Neutrophil (primary cell): ENCODE data around the gene PRDM16.

Source experiments
- H3K27ac ChIP-seq: fragments of 200-600 bp; sonication (generic); 2 replicates; pipeline ENCODE4 v1.5.1; 2016; ENCODE audit warnings: mild to moderate bottlenecking, moderate library complexity
- H3K27me3 ChIP-seq: fragments of 200-600 bp; sonication (generic); 2 replicates; pipeline ENCODE4 v1.6.0; 2016; ENCODE audit warnings: mild to moderate bottlenecking
- H3K36me3 ChIP-seq: fragments of 200-600 bp; sonication (generic); 2 replicates; pipeline ENCODE4 v1.5.1; 2017
- H3K4me1 ChIP-seq, 2 experiments: fragments of 200-600 bp in 1 of 2; sonication (generic) in 1 of 2; 1 replicate in 1 of 2; 2 replicates in 1 of 2; pipeline versions ENCODE4 v1.5.1 to v1.6.1; 2013 to 2016; ENCODE audit warnings: low read depth in 1 of 2, low read length in 1 of 2, mild to moderate bottlenecking in 1 of 2, moderate library complexity in 1 of 2; ENCODE audit not compliant: control insufficient read depth in 1 of 2, insufficient read depth in 1 of 2
- H3K4me3 ChIP-seq, 2 experiments: fragments of 200-600 bp in 1 of 2; sonication (generic) in 1 of 2; 1 replicate in 1 of 2; 2 replicates in 1 of 2; pipeline ENCODE4 v1.5.1; 2013 to 2016; ENCODE audit warnings: low read depth in 1 of 2, low read length in 1 of 2, mild to moderate bottlenecking in 1 of 2, moderate library complexity in 1 of 2
- H3K9me3 ChIP-seq: fragments of 200-600 bp; sonication (generic); 2 replicates; pipeline ENCODE4 v1.5.1; 2016
- TF ChIP-seq, protein P1 (sequence below): fragments of 200-600 bp; sonication (generic); IDR thresholded peaks from 2 replicates; pipeline ENCODE4 v1.5.1; 2016; ENCODE audit warnings: antibody characterized with exemption

The PRDM16 gene

DNA sequence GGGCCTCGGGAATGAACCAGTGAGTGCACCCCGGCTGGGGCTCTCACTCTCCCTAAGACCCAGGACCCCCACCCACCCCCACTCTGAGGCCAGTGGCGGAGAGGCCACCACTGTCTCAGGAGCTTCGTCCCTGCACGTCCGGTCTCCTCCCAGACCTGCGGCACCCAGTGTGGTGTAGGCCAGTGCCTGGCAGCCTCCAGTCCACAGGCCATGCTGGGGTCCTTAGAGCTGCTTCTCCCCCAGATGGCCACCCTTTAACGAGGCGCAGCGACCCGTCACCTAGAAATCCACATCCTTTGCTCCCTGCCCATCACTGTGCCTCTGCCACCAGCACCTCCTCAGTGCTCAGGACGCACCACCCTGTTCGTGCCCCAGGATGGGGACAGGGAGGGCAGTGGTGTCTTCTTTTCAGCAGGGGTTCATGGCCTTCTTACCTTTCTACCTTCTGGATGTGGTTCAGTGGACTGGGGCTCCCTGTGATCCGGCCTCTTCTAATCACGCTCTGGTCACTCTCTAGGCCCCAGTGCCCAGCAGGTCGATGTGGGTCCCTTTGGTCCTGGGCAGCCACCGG lies 253.5 kb downstream of the PRDM16 start:
- H3K27ac ChIP-seq: no peak overlapping the region
- peaks cover 29% of the 10 kb centered on the region for H3K27me3 ChIP-seq
- H3K9me3 ChIP-seq: no peaks in the 10 kb centered on the region
- H3K36me3 ChIP-seq: no peaks in the 10 kb centered on the region
- H3K4me1 ChIP-seq: no peaks in the 10 kb centered on the region
- TF ChIP-seq, protein P1, sequence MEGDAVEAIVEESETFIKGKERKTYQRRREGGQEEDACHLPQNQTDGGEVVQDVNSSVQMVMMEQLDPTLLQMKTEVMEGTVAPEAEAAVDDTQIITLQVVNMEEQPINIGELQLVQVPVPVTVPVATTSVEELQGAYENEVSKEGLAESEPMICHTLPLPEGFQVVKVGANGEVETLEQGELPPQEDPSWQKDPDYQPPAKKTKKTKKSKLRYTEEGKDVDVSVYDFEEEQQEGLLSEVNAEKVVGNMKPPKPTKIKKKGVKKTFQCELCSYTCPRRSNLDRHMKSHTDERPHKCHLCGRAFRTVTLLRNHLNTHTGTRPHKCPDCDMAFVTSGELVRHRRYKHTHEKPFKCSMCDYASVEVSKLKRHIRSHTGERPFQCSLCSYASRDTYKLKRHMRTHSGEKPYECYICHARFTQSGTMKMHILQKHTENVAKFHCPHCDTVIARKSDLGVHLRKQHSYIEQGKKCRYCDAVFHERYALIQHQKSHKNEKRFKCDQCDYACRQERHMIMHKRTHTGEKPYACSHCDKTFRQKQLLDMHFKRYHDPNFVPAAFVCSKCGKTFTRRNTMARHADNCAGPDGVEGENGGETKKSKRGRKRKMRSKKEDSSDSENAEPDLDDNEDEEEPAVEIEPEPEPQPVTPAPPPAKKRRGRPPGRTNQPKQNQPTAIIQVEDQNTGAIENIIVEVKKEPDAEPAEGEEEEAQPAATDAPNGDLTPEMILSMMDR: no peak
- H3K4me3 ChIP-seq: no peak overlapping the region

DNA sequence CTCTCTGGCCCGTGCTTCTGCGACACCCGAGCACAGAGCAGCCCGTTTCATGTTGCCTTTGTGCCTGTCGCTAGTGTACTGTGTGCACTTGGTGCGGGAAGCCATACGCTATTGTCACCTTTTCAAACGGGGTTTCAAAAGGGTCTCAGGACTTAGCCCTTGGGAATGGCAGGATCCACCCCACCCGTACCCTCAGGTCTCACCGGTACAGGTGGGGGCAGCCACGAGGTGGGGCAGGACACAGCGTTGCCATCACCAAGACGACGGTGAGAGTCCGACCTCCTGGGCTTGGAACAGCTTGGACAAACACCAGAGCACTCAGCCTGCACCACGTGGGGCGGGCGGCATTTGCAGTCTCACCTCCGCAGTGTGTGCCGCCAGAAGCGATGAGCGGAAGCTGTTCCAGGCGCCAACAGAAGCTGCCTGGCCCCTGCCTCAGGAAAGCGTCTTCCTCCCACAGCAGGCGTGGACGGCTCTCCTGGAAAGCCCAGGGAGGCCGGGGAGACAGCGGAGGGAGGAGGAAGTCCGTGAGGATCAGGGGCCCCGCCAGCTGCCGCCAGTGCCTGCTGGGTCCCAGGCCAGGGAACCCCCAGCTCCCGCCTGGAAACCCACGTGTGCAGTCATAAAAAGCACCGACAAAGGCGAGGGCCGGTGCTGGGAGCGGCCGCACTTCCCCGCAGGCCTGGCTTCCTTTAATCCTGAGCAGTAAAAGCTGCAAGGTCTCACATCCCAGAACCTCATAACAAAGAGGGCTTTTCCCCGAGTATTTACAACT lies 254.2 kb downstream of the PRDM16 start:
- H3K27me3 ChIP-seq: peaks cover 29% of the 10 kb centered on the region
- no peaks in the 10 kb centered on the region for H3K36me3 ChIP-seq
- no peaks in the 10 kb centered on the region for H3K4me1 ChIP-seq
- no peak overlapping the region for H3K27ac ChIP-seq
- no peak overlapping the region for H3K4me3 ChIP-seq
- no peaks in the 10 kb centered on the region for H3K9me3 ChIP-seq
- TF ChIP-seq, protein P1: no peak

DNA sequence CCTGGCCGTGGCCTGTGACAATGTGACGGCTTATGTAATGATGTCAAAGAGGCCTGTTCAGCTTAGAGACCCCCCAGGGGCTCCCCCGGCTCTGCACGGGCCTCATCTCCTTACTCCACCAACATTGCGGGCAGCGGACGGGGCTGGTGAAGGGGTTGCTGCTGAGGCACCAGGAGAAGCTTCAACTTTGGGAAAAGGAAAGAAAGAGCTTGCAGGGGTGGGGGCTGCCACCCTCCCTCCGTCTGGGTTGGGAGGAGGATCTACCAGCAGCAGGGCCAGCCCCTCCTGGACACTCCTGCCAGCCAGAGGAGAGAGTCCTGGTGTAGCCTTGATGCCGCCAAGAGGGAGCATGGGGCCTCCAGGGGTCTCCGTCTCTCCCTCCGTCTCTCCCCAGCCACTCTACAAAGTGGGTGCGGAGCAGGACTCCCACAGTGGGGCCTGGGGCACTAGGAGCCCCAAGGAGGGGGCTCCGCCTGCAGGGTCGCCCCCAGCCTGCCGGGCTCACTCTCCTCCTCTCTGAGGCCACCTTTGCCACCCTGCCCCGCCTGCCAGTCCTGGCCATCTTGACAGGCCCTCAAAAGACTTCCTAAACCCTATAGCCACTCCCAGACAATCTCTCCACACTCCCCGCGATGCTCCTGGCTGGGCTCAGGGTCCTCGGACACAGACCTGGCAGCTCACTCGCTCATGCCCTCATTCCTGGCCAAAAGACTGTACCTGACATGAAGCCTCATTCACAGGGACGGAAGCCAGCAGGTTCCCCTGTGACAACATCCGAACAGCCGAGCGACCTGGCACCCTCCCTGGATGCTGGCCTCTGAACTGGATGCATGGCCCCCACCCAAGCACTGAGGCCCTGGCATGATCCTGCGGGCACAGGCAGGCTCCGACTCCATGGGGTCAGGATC lies 255.0 kb downstream of the PRDM16 start:
- H3K4me1 ChIP-seq: no peaks in the 10 kb centered on the region
- peaks cover 29% of the 10 kb centered on the region for H3K27me3 ChIP-seq
- H3K36me3 ChIP-seq: no peaks in the 10 kb centered on the region
- no peak overlapping the region for H3K27ac ChIP-seq
- no peaks in the 10 kb centered on the region for H3K9me3 ChIP-seq
- H3K4me3 ChIP-seq: no peak overlapping the region
- TF ChIP-seq, protein P1: no peak

DNA sequence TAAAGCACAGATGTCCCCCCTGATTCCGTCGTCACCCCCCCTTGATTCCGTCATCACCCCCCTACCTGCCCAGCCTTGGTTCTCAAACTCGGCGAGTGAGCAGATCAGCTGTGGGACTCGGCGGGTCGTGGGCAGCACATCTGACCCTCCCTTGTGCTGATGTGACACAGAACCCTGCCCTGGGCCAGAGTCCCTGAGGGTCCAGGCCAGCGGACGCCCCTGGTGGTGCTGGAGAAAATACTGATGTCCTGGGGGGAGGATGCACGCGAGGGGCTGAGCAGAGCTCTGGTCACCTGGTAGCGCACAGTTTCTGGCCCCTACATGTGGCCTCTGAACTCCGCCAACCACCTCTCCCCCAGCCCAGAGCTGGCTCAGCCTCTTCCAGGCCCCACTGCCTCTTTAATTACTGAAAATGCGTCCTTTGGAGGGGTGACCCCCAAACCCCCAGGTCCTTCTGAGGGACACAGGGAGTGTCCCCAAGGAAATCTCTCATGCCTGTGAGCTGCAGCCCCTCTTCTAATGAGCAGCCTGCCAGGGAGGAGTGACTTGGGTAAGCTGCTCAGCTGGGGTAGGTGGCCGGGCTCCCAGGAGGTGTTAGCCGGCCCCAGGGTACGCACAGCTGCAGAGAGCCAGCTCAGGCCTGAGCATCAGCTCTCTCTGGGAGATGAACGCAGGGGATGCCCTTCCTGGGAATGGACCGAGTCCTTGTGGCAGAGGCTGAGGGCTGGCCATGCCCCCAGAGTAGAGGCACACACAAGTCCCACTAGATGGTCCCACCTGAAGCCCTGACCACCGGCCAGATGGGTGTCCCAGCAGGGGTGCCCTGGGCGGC lies 255.9 kb downstream of the PRDM16 start:
- TF ChIP-seq, protein P1: no peak
- H3K4me1 ChIP-seq: no peaks in the 10 kb centered on the region
- peaks cover 29% of the 10 kb centered on the region for H3K27me3 ChIP-seq
- no peak overlapping the region for H3K4me3 ChIP-seq
- H3K27ac ChIP-seq: no peak overlapping the region
- H3K36me3 ChIP-seq: no peaks in the 10 kb centered on the region
- H3K9me3 ChIP-seq: no peaks in the 10 kb centered on the region
